ENCODE results near the gene SCN1A.

Gene SCN1A

DNA sequence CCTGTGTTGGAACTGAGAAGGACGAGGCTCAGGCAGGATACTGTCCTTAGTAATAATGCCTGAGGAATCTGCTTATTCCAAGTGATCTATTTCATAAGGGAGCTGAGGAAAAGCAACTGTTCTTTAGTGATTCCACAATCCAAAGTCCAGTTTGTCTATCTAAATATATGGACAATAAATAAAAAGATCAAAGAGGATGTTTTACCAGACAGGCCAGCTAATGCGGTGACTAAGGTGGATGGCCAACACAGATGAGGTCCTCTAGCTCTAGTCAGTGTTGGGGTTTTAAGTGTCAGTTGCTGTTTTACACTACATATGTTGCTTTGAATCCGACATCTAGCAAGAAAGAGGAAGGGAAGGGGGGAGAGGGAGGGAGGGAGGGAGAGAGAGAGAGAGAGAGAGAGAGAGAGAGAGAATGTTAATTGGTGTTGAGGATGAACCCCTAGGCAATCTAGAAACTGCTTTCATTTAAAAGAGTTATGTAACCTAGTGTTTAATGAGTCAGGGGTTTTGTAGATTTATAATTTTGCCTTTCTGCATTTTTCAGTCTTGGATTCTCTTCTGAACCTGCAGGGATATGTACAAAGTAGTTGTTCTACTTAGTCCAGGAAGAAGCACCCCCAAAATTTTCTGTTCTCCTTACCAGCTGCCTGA is 27.0 kb upstream of the SCN1A start:
- Histone ChIP-seq H3K4me3 (ENCODE audit: low read length, poor library complexity, severe bottlenecking) (no peak overlapping the region), H3K4me2 (ENCODE audit: low read depth, low read length, poor library complexity, severe bottlenecking) (no peak overlapping the region), H3K4me1 (ENCODE audit: insufficient read depth, low read length, poor library complexity, severe bottlenecking) (no peaks in the 10 kb centered on the region), H4K20me1 (ENCODE audit: insufficient read depth, low read length, poor library complexity, severe bottlenecking) (no peaks in the 10 kb centered on the region), H3K36me3 (ENCODE audit: insufficient read depth, low read length) (no peaks in the 10 kb centered on the region), H2AFZ (ENCODE audit: low read length) (no peak overlapping the region), H3K9me2 (replicated peaks; ENCODE audit: low read depth, low read length) (no peaks in the 10 kb centered on the region), H3K79me2 (ENCODE audit: insufficient read depth, low read length) (no peaks in the 10 kb centered on the region), H3K9me3 (ENCODE audit: insufficient read depth, low read depth, low read length) (no peaks in the 10 kb centered on the region), H3K9ac (ENCODE audit: low read depth, low read length, poor library complexity, severe bottlenecking) (no peak overlapping the region), H3K27me3 (ENCODE audit: insufficient read depth, low read length, poor library complexity, severe bottlenecking) (no peaks in the 10 kb centered on the region), H3F3A (ENCODE audit: low read depth) (no peaks in the 10 kb centered on the region)
- TF ChIP-seq EZH2phosphoT487 (IDR thresholded peaks at IDR 0.05; ENCODE audit: borderline replicate concordance) = no peak
- no peak for TF ChIP-seq CTCF (conservative IDR thresholded peaks at IDR 0.05; ENCODE audit: low read length)

- no peak overlapping the region for H3K4me3 ChIP-seq (ENCODE audit: low read length, poor library complexity, severe bottlenecking)
- no peaks in the 10 kb centered on the region for H3K9me3 ChIP-seq (ENCODE audit: insufficient read depth, low read depth, low read length)
Observed at GRCh38 chr2:166152064-166152463, 24.2 kb upstream of the SCN1A start.

GRCh38 chr2:166148500-166149400 is 20.9 kb upstream of the SCN1A start:
- no peaks in the 10 kb centered on the region for H3F3A ChIP-seq (ENCODE audit: low read depth)
- H3K4me3 ChIP-seq (ENCODE audit: low read length, poor library complexity, severe bottlenecking) = no peak overlapping the region
- TF ChIP-seq EZH2phosphoT487 (IDR thresholded peaks at IDR 0.05; ENCODE audit: borderline replicate concordance) (no peak), CTCF (conservative IDR thresholded peaks at IDR 0.05; ENCODE audit: low read length) (no peak)
- H3K36me3 ChIP-seq (ENCODE audit: insufficient read depth, low read length) = no peaks in the 10 kb centered on the region
- no peaks in the 10 kb centered on the region for H3K79me2 ChIP-seq (ENCODE audit: insufficient read depth, low read length)
- H3K9me2 ChIP-seq (replicated peaks; ENCODE audit: low read depth, low read length) = no peaks in the 10 kb centered on the region
- no peaks in the 10 kb centered on the region for H3K9me3 ChIP-seq (ENCODE audit: insufficient read depth, low read depth, low read length)
- H2AFZ ChIP-seq (ENCODE audit: low read length) = no peak overlapping the region
- H4K20me1 ChIP-seq (ENCODE audit: insufficient read depth, low read length, poor library complexity, severe bottlenecking) = no peaks in the 10 kb centered on the region
- no peak overlapping the region for H3K4me2 ChIP-seq (ENCODE audit: low read depth, low read length, poor library complexity, severe bottlenecking)
- H3K9ac ChIP-seq (ENCODE audit: low read depth, low read length, poor library complexity, severe bottlenecking) = no peak overlapping the region
- no peaks in the 10 kb centered on the region for H3K27me3 ChIP-seq (ENCODE audit: insufficient read depth, low read length, poor library complexity, severe bottlenecking)
- H3K4me1 ChIP-seq (ENCODE audit: insufficient read depth, low read length, poor library complexity, severe bottlenecking) = no peaks in the 10 kb centered on the region

More at GRCh38 chr2:166152064-166152463, 24.2 kb upstream of the SCN1A start:
- Histone ChIP-seq H4K20me1 (ENCODE audit: insufficient read depth, low read length, poor library complexity, severe bottlenecking) (no peaks in the 10 kb centered on the region), H3K79me2 (ENCODE audit: insufficient read depth, low read length) (no peaks in the 10 kb centered on the region), H3K9me2 (replicated peaks; ENCODE audit: low read depth, low read length) (no peaks in the 10 kb centered on the region), H3K4me2 (ENCODE audit: low read depth, low read length, poor library complexity, severe bottlenecking) (no peak overlapping the region), H3F3A (ENCODE audit: low read depth) (no peaks in the 10 kb centered on the region), H3K9ac (ENCODE audit: low read depth, low read length, poor library complexity, severe bottlenecking) (no peak overlapping the region), H3K36me3 (ENCODE audit: insufficient read depth, low read length) (no peaks in the 10 kb centered on the region), H3K4me1 (ENCODE audit: insufficient read depth, low read length, poor library complexity, severe bottlenecking) (no peaks in the 10 kb centered on the region), H3K27me3 (ENCODE audit: insufficient read depth, low read length, poor library complexity, severe bottlenecking) (no peaks in the 10 kb centered on the region), H2AFZ (ENCODE audit: low read length) (no peak overlapping the region)
- no peak for TF ChIP-seq CTCF (conservative IDR thresholded peaks at IDR 0.05; ENCODE audit: low read length)
- TF ChIP-seq EZH2phosphoT487 (IDR thresholded peaks at IDR 0.05; ENCODE audit: borderline replicate concordance) = no peak

Measured in Loucy (cell line).